Measurements from ENCODE around the gene HLTF. TPM values are rescaled to one million over a fixed set of nuclear protein-coding genes. Genes with fewer than 3 reads are reported as not detected.

HLTF gene
- total RNA-seq, 4 donors from 2014 or later, result 3.0 to 13.5 (median 7.2) TPM

DNA sequence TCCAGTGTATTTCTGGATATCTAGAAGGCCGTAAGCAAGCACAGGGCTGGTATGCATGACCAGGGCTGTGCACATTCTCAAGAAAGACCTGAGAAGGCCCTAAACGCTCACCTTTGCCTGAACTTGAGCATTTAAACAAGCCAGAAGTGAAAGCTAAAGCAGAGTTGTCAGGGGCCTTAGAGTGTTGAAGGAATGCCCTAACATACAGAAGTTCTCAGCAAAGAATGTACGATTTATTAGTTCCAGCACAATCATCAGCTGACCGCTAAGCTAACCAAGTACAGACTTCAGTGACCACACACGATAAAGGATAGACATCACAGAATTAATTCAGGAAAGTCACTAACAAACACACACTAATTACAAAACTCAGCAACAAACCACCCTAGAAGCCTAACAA, 8.7 kb downstream of the HLTF start:
- Histone ChIP-seq H3K27ac (peak overlapping the region in 3 of 4 donors; percentile 15 to 52 (median 50)), H3K27me3 (no peaks in the 10 kb centered on the region), H3K4me3 (no peak overlapping the region), H3K9me3 (no peaks in the 10 kb centered on the region), H3K36me3 (peaks cover 0 to 13% (median 3%) of the 10 kb centered on the region in 4 donors), H3K4me1 (no peaks in the 10 kb centered on the region)
- DNase-seq, result no peak
- in situ Hi-C loops (cut with MboI; ENCODE audit: low pct_ligation_motif_present in 1 of 4, low pct_unique_long_range_greater_than_20kb in 1 of 4, low sequenced_read_pairs in 3 of 4) (no loop called here), intact Hi-C loops (cut with DNase I; ENCODE audit: low total_unique reads) (no loop called here)
- TF ChIP-seq, protein P1, sequence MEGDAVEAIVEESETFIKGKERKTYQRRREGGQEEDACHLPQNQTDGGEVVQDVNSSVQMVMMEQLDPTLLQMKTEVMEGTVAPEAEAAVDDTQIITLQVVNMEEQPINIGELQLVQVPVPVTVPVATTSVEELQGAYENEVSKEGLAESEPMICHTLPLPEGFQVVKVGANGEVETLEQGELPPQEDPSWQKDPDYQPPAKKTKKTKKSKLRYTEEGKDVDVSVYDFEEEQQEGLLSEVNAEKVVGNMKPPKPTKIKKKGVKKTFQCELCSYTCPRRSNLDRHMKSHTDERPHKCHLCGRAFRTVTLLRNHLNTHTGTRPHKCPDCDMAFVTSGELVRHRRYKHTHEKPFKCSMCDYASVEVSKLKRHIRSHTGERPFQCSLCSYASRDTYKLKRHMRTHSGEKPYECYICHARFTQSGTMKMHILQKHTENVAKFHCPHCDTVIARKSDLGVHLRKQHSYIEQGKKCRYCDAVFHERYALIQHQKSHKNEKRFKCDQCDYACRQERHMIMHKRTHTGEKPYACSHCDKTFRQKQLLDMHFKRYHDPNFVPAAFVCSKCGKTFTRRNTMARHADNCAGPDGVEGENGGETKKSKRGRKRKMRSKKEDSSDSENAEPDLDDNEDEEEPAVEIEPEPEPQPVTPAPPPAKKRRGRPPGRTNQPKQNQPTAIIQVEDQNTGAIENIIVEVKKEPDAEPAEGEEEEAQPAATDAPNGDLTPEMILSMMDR (IDR thresholded peaks at IDR 0.05), result no peak
- TF ChIP-seq POLR2AphosphoS5 (IDR thresholded peaks at IDR 0.05) (no peak), POLR2A (IDR thresholded peaks at IDR 0.05) (no peak), EP300 (IDR thresholded peaks at IDR 0.05; ENCODE audit: low read depth) (no peak)
- 71 to 75% methylated on average over 1 to 5 of the region's 5 CpGs for WGBS, 2 donors (ENCODE audit: low coverage in 1 of 2)

DNA sequence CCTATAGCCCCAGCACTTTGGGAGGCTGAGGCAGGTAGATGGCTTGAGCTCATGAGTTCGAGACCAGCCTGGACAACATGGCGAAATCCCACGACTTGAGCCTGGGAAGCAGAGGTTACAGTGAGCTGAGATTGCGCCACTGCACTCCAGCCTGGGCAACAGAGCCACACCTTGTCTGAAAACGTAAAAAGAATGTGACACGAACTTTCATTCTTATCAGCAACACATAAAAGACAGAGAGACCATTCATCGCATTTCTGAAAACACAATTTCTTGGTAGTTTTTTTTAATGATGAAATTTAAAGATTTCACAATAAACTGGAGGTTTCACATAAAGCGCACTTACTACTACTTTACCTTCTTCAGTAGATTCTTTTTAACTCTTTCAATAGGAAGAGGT, 18.4 kb downstream of the HLTF start:
- intact Hi-C loops (cut with DNase I; ENCODE audit: low total_unique reads), result no loop called here
- no peak for DNase-seq
- H3K36me3 ChIP-seq, result peaks cover 0 to 7% (median 0%) of the 10 kb centered on the region in 4 donors
- in situ Hi-C loops (cut with MboI; ENCODE audit: low pct_ligation_motif_present in 1 of 4, low pct_unique_long_range_greater_than_20kb in 1 of 4, low sequenced_read_pairs in 3 of 4), result no loop called here
- H3K9me3 ChIP-seq, result no peaks in the 10 kb centered on the region
- H3K4me3 ChIP-seq, result no peak overlapping the region
- H3K27ac ChIP-seq, result no peak overlapping the region
- no peaks in the 10 kb centered on the region for H3K27me3 ChIP-seq
- no peak for TF ChIP-seq POLR2AphosphoS5 (IDR thresholded peaks at IDR 0.05)
- TF ChIP-seq, protein P1 (IDR thresholded peaks at IDR 0.05), result no peak
- no peak for TF ChIP-seq POLR2A (IDR thresholded peaks at IDR 0.05)
- TF ChIP-seq EP300 (IDR thresholded peaks at IDR 0.05; ENCODE audit: low read depth), result no peak
- WGBS, 2 donors (ENCODE audit: low coverage in 1 of 2), result 91 to 93% methylated on average over 6 to 8 of the region's 8 CpGs
- no peaks in the 10 kb centered on the region for H3K4me1 ChIP-seq

DNA sequence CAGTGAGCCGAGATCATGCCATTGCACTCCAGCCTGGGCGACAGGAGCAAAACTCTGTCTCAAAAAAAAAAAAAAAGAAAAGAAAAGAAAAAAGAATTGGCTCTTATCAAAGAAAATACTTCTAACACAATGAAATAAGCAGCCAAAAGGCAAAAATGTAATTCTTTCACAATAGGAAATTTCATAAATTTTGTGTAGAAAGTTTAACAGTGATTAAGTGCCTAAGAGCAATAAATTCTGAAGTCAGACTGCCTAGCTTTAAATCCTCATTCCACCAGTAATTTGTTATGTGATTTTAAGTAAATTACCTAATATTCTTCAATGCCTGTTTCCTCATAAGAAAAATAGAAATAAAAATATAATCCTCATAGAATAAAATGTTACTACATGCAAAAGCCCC, 24.6 kb downstream of the HLTF start:
- intact Hi-C loops (cut with DNase I; ENCODE audit: low total_unique reads), result no loop called here
- H3K4me3 ChIP-seq, result no peak overlapping the region
- no peaks in the 10 kb centered on the region for H3K9me3 ChIP-seq
- no peaks in the 10 kb centered on the region for H3K27me3 ChIP-seq
- TF ChIP-seq, protein P1 (IDR thresholded peaks at IDR 0.05), result no peak
- TF ChIP-seq POLR2A (IDR thresholded peaks at IDR 0.05) (no peak), POLR2AphosphoS5 (IDR thresholded peaks at IDR 0.05) (no peak), EP300 (IDR thresholded peaks at IDR 0.05; ENCODE audit: low read depth) (no peak)
- DNase-seq, result no peak
- 91 to 100% methylated on average over 1 to 2 of the region's 2 CpGs for WGBS, 2 donors (ENCODE audit: low coverage in 1 of 2)
- no peak overlapping the region for H3K27ac ChIP-seq
- in situ Hi-C loops (cut with MboI; ENCODE audit: low pct_ligation_motif_present in 1 of 4, low pct_unique_long_range_greater_than_20kb in 1 of 4, low sequenced_read_pairs in 3 of 4), result no loop called here
- peaks cover 0 to 5% (median 0%) of the 10 kb centered on the region in 4 donors for H3K36me3 ChIP-seq
- no peaks in the 10 kb centered on the region for H3K4me1 ChIP-seq

DNA sequence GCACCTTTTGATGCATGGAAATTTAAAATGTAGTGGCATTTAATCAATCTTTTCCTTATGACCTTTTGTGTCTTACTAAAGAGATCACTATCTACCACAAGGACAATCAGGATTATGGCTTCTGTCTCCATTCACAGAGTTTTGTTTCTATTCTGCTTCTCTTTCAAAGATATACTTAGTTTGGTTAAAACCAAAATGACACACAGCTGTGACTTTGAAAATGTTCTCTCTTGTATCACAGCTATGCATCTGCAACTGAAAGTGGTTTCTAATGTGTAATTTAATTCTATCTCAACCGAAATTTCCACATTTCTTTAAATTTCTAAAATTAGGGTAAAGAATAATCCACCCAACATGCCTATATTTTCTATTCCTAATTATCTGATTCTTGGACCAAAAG, 27.7 kb downstream of the HLTF start:
- no peak for DNase-seq
- TF ChIP-seq EP300 (IDR thresholded peaks at IDR 0.05; ENCODE audit: low read depth), result no peak
- no peak for TF ChIP-seq POLR2A (IDR thresholded peaks at IDR 0.05)
- no peak for TF ChIP-seq POLR2AphosphoS5 (IDR thresholded peaks at IDR 0.05)
- TF ChIP-seq, protein P1 (IDR thresholded peaks at IDR 0.05), result no peak
- Histone ChIP-seq H3K4me3 (no peak overlapping the region), H3K36me3 (peaks cover 0 to 8% (median 2%) of the 10 kb centered on the region in 4 donors), H3K27me3 (no peaks in the 10 kb centered on the region), H3K9me3 (no peaks in the 10 kb centered on the region), H3K27ac (no peak overlapping the region), H3K4me1 (no peaks in the 10 kb centered on the region)
- in situ Hi-C loops (cut with MboI; ENCODE audit: low pct_ligation_motif_present in 1 of 4, low pct_unique_long_range_greater_than_20kb in 1 of 4, low sequenced_read_pairs in 3 of 4) (no loop called here), intact Hi-C loops (cut with DNase I; ENCODE audit: low total_unique reads) (no loop called here)
- WGBS, 2 donors (ENCODE audit: low coverage in 1 of 2), result 70 to 80% methylated on average over 1 of the region's 1 CpG

All from transverse colon (tissue), 4 donors.